ENCODE results near the gene NUAK2.

The NUAK2 gene

DNA sequence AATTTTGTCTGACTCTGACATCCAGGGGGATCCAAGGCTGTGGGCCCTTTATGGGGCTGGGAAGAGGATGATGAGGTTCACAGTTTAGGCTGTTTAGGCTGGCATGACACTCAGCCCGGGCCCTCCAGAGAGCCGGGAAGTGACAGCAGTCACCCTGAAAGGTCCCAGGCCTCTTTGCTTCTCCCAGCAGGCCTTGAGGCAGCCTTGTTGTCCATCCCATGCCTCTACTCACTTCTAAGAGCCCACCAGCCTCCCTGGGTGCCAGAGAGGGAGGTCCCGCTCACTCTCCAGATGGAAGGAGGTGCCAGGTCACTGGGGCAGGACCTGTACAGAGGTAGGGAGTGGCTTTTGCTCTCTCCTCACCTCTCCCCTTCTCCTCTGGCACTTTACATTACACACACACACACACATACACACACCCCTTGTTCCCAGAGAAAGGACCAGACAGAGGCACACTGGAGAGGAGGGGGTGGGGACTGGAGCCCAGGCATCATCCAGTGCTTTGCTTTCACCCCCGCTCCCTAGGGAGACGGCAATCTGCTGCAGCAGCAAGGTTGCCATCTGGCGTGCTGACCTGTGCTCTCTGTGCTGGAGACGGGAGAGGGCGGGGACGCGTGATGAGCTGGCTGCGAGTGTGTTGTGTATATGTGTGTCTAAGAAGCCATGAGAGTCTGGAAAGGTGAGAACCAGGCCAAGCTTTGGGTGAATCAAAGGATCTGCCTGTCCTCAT, 30.6 kb upstream of the NUAK2 start:
- TF ChIP-seq, protein P1, sequence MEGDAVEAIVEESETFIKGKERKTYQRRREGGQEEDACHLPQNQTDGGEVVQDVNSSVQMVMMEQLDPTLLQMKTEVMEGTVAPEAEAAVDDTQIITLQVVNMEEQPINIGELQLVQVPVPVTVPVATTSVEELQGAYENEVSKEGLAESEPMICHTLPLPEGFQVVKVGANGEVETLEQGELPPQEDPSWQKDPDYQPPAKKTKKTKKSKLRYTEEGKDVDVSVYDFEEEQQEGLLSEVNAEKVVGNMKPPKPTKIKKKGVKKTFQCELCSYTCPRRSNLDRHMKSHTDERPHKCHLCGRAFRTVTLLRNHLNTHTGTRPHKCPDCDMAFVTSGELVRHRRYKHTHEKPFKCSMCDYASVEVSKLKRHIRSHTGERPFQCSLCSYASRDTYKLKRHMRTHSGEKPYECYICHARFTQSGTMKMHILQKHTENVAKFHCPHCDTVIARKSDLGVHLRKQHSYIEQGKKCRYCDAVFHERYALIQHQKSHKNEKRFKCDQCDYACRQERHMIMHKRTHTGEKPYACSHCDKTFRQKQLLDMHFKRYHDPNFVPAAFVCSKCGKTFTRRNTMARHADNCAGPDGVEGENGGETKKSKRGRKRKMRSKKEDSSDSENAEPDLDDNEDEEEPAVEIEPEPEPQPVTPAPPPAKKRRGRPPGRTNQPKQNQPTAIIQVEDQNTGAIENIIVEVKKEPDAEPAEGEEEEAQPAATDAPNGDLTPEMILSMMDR (IDR thresholded peaks at IDR 0.05), result no peak

DNA sequence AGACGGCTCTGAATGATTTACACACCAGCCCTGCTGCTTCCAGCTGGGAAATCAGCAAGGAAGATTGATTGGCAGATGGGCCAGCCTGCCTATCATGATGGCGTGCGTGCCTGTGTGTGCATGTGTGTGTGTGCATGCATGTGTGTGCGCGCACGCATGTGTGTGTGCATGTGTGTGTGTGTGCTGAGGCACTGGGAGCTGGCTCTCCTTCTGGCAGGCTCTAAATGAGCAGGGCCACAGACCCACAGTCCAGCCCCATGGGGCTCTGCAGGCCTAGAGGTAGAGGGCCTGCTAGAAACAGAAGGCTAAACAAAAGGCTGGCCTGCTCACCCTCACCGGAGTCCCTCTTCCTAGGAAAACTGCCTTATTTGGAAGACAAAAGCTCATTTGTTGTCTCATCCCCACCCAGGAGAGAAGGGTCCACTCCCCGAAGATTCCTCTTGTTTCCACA, 29.2 kb upstream of the NUAK2 start:
- TF ChIP-seq, protein P1 (IDR thresholded peaks at IDR 0.05), result no peak

DNA sequence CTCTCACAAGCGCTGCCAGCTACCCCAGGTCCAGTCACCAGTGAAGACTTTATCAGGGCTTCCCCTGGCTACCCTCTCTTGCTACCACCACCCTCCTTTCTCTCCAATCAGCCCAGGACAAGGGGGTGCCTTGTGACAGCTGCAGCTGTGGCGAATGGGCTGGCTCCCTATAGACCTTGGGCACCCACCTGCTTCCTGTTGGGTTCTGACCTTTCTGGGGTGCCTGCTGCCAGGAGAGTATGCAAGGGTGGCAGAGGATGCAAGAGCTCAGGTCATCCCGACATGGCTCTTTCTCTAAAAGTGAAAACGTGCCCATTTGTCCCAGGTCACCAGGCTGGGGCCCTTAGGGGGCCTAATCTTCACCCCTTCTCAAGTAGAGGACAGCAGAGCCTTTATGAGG, 28.6 kb upstream of the NUAK2 start:
- TF ChIP-seq, protein P1 (IDR thresholded peaks at IDR 0.05), result no peak

DNA sequence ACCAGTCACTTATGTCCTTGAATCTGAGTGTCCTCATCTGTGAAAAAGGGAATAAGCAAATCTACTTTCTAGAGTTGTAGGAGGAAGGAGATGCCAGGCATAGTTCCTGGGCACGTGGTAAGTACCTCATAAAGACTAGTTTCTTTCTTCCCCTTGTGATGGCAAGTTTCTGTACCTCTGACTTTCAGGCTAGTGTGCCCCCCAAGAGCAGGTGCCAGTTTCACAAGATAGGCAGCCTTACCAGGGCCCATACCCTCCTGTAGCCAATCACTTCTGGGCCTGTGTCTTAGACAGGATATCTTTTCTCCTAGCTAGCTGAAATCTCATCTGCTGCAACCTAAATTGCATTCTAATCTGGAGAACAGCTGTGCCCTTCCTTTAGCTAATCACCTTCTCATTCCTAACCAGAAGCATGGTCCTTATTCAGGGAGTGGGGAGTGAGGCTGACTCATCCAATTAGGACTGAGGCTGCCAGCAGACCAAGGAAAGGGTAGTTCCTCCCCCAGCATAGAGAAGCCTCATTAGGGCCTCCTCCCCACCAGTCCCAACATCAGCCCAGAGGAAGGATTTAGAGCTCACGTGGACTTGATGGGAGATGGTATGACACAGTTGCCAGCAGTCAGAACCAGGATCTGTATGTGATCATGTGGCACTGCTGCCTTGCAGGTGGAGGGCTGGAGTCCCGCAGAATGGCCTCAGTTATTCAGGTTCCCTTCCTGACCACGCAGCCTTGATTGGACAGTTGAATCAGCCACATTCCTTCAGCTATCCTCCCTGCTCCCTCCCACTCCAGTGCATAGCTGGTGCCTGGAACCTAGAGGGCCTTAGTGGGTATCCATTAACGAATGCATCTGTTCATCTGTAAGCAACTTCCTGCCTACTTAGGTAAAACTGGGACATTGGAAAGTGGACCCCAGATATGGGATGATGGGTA, 27.3 kb upstream of the NUAK2 start:
- TF ChIP-seq, protein P1 (IDR thresholded peaks at IDR 0.05), result no peak

DNA sequence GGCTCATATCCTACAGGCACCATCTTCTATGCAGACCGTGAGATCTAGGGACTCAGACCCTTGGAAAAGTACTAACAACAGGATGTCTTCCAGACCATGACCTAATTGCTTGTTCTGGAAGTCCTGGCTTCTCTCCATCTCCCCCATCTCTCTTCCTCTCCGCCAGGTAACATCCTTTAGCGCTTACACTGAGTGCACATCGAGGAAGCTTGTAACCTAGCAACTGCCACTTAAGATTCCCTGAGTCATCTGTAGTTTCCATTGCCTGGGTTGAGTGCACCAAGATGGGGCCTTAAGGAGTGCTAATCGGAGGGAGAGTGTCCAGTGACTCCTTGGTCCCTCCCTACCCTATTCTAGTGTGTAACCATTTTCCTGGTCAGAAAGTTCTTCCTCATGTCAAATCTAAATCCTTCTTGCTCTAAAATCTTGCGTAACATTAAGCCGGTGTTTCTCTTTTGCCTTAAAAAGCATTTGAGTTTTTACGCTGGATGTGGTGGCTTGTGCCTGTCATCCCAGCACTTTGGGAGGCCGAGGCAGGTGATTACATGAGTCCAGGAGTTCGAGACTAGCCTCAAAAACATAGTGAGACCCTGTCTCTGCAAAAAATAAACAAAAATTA, 25.5 kb upstream of the NUAK2 start:
- TF ChIP-seq, protein P1 (IDR thresholded peaks at IDR 0.05), result no peak

DNA sequence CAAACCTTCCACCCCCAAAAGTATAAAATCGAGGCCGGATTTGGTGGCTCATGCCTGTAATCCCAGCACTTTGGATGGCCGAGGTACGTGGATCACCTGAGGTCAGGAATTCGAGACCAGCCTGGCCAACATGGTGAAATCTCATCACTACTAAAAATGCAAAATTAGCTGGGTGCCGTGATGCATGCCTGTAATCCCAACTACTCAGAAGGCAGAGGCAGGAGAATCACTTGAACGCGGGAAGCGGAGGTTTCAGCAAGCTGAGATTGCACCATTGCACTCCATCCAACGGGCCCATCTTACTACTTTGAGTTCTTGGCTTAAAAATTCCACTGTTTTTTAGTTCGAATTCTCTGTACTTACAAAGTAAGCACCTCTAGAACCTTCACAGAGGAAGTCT, 24.2 kb upstream of the NUAK2 start:
- TF ChIP-seq, protein P1 (IDR thresholded peaks at IDR 0.05), result no peak
